Stimulated activated CD4-positive, alpha-beta T cell treated with anti-CD3 and anti-CD28 coated beads, Interleukin-4, amount 100 ng/mL, for 1 hour (primary cell): ENCODE measurements around the gene PLA2G4A.
"Not testable (repeated sequence)": the region's sequence is repeated elsewhere in the genome, so short reads cannot be mapped to it uniquely, and the experiment has no call there.

ENCODE experiments used
- DNase-seq: peaks from one replicate; pipeline ENCODE4 v3.0.0-alpha.2; 2020

The PLA2G4A gene

GRCh38 chr1:186875896-186876835 lies 47.4 kb downstream of the PLA2G4A start:
- no peak for DNase-seq

GRCh38 chr1:186878356-186878755 lies 49.6 kb downstream of the PLA2G4A start:
- no peak for DNase-seq

GRCh38 chr1:186880982-186881381 lies 52.2 kb downstream of the PLA2G4A start:
- no peak for DNase-seq

- no peak for DNase-seq
Observed at GRCh38 chr1:186882372-186883134, 53.8 kb downstream of the PLA2G4A start.

- DNase-seq: no peak
Observed at GRCh38 chr1:186884251-186884650, 55.5 kb downstream of the PLA2G4A start.

GRCh38 chr1:186887203-186887602 lies 58.5 kb downstream of the PLA2G4A start:
- DNase-seq: no peak

GRCh38 chr1:186888367-186888766 lies 59.6 kb downstream of the PLA2G4A start:
- no peak for DNase-seq

- no peak for DNase-seq
Observed at GRCh38 chr1:186892936-186893335, 64.2 kb downstream of the PLA2G4A start.

GRCh38 chr1:186894415-186894814 lies 65.7 kb downstream of the PLA2G4A start:
- DNase-seq: no peak

GRCh38 chr1:186896211-186896610 lies 67.5 kb downstream of the PLA2G4A start:
- DNase-seq: no peak

- DNase-seq: no peak
Observed at GRCh38 chr1:186897008-186897407, 68.3 kb downstream of the PLA2G4A start.

- DNase-seq: no peak
Observed at GRCh38 chr1:186899577-186899976, 70.8 kb downstream of the PLA2G4A start.

- DNase-seq: no peak
Observed at GRCh38 chr1:186899977-186900376, 71.2 kb downstream of the PLA2G4A start.

GRCh38 chr1:186900539-186901237 lies 71.9 kb downstream of the PLA2G4A start:
- DNase-seq: no peak

- no peak for DNase-seq
Observed at GRCh38 chr1:186901631-186902030, 72.9 kb downstream of the PLA2G4A start.

- DNase-seq: no peak
Observed at GRCh38 chr1:186903374-186904136, 74.8 kb downstream of the PLA2G4A start.

GRCh38 chr1:186904361-186904760 lies 75.6 kb downstream of the PLA2G4A start:
- DNase-seq: no peak

- no peak for DNase-seq
Observed at GRCh38 chr1:186905561-186905960, 76.8 kb downstream of the PLA2G4A start.

GRCh38 chr1:186915555-186915954 lies 86.8 kb downstream of the PLA2G4A start:
- no peak for DNase-seq

- DNase-seq: not testable (repeated sequence)
Observed at GRCh38 chr1:186917106-186917786, 88.5 kb downstream of the PLA2G4A start.

GRCh38 chr1:186921386-186921785 lies 92.6 kb downstream of the PLA2G4A start:
- DNase-seq: not testable (repeated sequence)

- not testable (repeated sequence) for DNase-seq
Observed at GRCh38 chr1:186922814-186923213, 94.1 kb downstream of the PLA2G4A start.
